ENCODE data around the gene CAVIN2. TPM values are rescaled to one million over a fixed set of nuclear protein-coding genes. Genes with fewer than 3 reads are reported as not detected.

CAVIN2 gene
- polyA plus RNA-seq, 3 donors, result 0.07 to 3.1 (median 1.2) TPM

DNA sequence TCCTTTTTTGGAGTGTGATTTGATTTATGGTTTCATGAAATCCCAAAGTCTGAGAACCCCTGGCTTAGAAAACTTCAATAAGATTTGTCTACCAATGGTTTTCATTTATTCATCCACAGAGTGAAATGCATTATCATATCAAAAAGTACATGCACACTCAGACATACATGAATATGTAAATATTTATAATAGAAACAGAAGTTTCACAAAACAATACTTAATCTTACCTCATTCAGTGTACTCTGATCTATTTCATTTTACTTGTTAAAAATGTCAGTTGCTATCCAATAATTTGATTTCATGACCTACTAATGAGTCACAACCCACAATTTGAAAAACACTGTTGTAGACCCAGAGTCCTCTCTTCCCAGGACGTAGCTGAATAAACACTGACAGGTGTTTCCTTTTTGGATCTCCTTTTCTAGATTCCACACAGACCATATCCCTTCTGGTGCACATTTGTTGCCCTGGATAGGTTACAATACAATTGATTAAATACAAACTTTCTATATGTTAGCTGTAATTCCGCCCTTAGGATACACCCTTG, 10.4 kb upstream of the CAVIN2 start:
- no peaks in the 10 kb centered on the region for H3K4me1 Mint-ChIP-seq
- H3K9me3 Mint-ChIP-seq, result peaks cover 0 to 8% (median 4%) of the 10 kb centered on the region in 7 donors
- Histone ChIP-seq H3K9ac (ENCODE audit: insufficient read depth, low read length, poor library complexity, severe bottlenecking) (no peak overlapping the region), H3K4me1 (ENCODE audit: control insufficient read depth in 1 of 2, insufficient read depth in 2 of 2, low read length in 2 of 2) (no peaks in the 10 kb centered on the region), H3K4me2 (replicated peaks; ENCODE audit: extremely low read depth, low read length, poor library complexity, severe bottlenecking) (no peak overlapping the region), H2AFZ (ENCODE audit: insufficient read depth, low read depth, low read length, poor library complexity, severe bottlenecking) (no peak overlapping the region), H3K36me3 (replicated peaks in 1 of 2; ENCODE audit: control insufficient read depth in 1 of 2, insufficient read depth in 2 of 2, low read length in 2 of 2) (no peaks in the 10 kb centered on the region), H3K79me2 (ENCODE audit: insufficient read depth, low read length) (no peaks in the 10 kb centered on the region), H3K27me3 (ENCODE audit: control insufficient read depth in 2 of 2, insufficient read depth in 2 of 2, low read length in 2 of 2) (no peaks in the 10 kb centered on the region), H4K20me1 (ENCODE audit: insufficient read depth, low read length) (no peaks in the 10 kb centered on the region), H3K4me3 (replicated peaks in 1 of 3; ENCODE audit: low read depth in 2 of 3, low read length in 3 of 3) (no peak overlapping the region), H3K27ac (ENCODE audit: low read depth in 1 of 2, low read length in 2 of 2) (no peak overlapping the region), H3K9me3 (replicated peaks in 1 of 2; ENCODE audit: control insufficient read depth in 1 of 2, insufficient read depth in 1 of 2, low read length in 2 of 2) (peaks cover 0 to 2% of the 10 kb centered on the region in 2 donors)
- no peak for DNase-seq
- no peak overlapping the region for H3K4me3 Mint-ChIP-seq
- H3K27me3 Mint-ChIP-seq (ENCODE audit: low read depth in 3 of 3), result no peaks in the 10 kb centered on the region
- intact Hi-C loops (cut with micrococcal nuclease), result no loop called here
- WGBS (ENCODE audit: insufficient coverage), result 33% methylated on average over 1 of the region's 2 CpGs
- no peaks in the 10 kb centered on the region for H3K36me3 Mint-ChIP-seq
- no peak overlapping the region for H3K27ac Mint-ChIP-seq
- TF ChIP-seq CTCF (IDR thresholded peaks at IDR 0.05), result no peak

DNA sequence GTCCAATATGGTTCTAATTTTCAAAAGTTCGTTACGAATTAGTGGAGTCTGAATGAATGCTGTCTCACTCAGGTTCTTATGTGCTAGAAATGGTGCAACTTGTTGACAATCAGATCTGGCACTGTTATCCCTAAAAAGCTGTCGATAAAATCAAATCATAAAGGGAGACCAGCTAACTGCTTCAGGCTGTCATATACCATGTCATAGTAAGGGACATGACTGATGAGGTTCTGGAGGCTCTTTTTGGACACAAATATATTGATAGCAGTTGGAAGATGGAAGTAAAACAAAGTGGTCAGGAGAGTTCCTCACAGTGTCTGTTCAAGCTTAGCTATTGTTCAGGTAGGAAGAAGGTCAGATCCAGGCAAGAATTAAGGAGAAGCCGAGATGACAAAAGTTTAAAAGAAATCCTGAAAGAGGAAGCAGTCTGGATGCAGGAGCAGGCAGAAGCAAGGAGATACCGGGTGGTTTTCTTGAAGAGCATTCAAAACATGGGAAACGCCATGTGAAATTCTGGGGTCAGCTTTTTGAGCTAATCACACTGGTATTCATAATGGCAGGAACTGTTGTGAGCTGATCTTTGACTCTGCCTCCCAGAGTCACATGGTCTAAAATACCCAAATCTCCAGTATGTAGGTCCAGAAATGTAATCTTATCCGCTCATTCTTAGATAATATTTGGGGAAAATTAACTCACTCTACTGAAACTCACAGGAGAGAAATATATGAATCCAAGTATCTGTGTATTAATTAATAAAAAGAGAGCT, 9.4 kb upstream of the CAVIN2 start:
- H3K4me1 ChIP-seq (ENCODE audit: control insufficient read depth in 1 of 2, insufficient read depth in 2 of 2, low read length in 2 of 2), result no peaks in the 10 kb centered on the region
- no peak overlapping the region for H3K27ac Mint-ChIP-seq
- no peaks in the 10 kb centered on the region for H3K27me3 ChIP-seq (ENCODE audit: control insufficient read depth in 2 of 2, insufficient read depth in 2 of 2, low read length in 2 of 2)
- H3K9me3 ChIP-seq (replicated peaks in 1 of 2; ENCODE audit: control insufficient read depth in 1 of 2, insufficient read depth in 1 of 2, low read length in 2 of 2), result peaks cover 0 to 2% of the 10 kb centered on the region in 2 donors
- no peak overlapping the region for H3K4me3 Mint-ChIP-seq
- H3K27ac ChIP-seq (ENCODE audit: low read depth in 1 of 2, low read length in 2 of 2), result no peak overlapping the region
- intact Hi-C loops (cut with micrococcal nuclease), result no loop called here
- H3K79me2 ChIP-seq (ENCODE audit: insufficient read depth, low read length), result no peaks in the 10 kb centered on the region
- H2AFZ ChIP-seq (ENCODE audit: insufficient read depth, low read depth, low read length, poor library complexity, severe bottlenecking), result no peak overlapping the region
- TF ChIP-seq CTCF (IDR thresholded peaks at IDR 0.05), result no peak
- no peak overlapping the region for H3K4me3 ChIP-seq (replicated peaks in 1 of 3; ENCODE audit: low read depth in 2 of 3, low read length in 3 of 3)
- peaks cover 0 to 8% (median 4%) of the 10 kb centered on the region in 7 donors for H3K9me3 Mint-ChIP-seq
- H3K9ac ChIP-seq (ENCODE audit: insufficient read depth, low read length, poor library complexity, severe bottlenecking), result no peak overlapping the region
- no peak overlapping the region for H3K4me2 ChIP-seq (replicated peaks; ENCODE audit: extremely low read depth, low read length, poor library complexity, severe bottlenecking)
- DNase-seq, result no peak
- H3K36me3 Mint-ChIP-seq, result no peaks in the 10 kb centered on the region
- 96% methylated on average over 5 of the region's 7 CpGs for WGBS (ENCODE audit: insufficient coverage)
- H3K4me1 Mint-ChIP-seq, result no peaks in the 10 kb centered on the region
- no peaks in the 10 kb centered on the region for H3K36me3 ChIP-seq (replicated peaks in 1 of 2; ENCODE audit: control insufficient read depth in 1 of 2, insufficient read depth in 2 of 2, low read length in 2 of 2)
- no peaks in the 10 kb centered on the region for H3K27me3 Mint-ChIP-seq (ENCODE audit: low read depth in 3 of 3)
- no peaks in the 10 kb centered on the region for H4K20me1 ChIP-seq (ENCODE audit: insufficient read depth, low read length)
